Measurements from ENCODE around the gene MAN1B1.

The MAN1B1 gene

DNA sequence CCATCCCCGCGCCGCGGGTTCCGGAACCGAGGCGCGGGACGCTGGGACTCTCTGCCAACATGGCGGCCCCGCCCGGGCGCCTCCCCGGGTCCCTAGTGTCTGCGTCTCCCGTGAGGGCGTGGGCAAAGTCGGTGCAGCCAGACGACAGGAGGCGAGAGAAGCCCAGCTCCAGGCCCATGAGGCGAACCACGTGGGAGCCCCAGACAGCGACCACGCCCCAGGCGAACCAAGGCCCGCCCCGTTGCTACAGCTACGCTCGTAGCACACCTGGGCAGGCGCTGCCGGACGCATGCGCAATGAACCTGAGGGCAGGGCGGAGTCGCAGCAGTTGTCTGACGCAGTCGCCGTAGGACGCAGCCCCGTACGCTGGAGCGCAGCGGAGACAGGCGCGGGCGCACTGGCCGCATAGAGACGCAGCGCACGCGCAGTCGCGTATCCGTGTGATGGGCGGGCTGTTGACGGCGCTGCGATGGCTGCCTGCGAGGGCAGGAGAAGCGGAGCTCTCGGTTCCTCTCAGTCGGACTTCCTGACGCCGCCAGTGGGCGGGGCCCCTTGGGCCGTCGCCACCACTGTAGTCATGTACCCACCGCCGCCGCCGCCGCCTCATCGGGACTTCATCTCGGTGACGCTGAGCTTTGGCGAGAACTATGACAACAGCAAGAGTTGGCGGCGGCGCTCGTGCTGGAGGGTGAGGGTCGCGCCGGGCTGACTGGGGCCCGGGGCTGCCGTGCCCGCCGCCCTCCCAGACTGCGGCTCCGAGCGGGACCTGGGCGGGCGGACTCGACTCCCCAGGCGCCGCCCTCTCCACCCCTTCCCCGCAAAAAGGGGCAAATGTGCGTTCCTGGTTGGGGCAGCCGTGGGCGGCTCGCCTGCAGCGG lies at the start of gene MAN1B1:
Gene MAN1B1 (plus strand): TSS at position 455 of the 878 bp plus-strand sequence. CDS start 15 bp downstream, at position 470.
- peak; percentile 98 for DNase-seq

DNA sequence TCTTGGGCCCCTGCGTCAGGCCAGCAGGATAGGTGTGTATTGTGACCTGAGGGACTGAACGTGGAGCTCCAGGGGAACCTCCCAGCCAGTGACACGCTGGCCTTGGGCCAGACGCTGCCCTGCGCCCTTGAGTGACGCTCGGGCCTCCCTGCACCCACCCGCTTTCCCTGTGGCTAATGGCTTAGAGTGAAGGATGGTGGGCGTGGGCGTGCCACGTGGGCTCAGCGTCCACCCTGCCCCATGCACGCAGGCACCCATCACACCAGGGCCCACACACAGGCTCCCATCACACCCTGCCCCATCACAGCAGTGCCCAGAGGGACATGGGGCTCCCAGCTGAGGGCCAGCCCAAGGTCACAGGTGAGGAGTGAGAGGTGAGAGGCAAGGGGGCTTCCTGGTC lies 49.8 kb upstream of the MAN1B1 start:
- no peak for DNase-seq

DNA sequence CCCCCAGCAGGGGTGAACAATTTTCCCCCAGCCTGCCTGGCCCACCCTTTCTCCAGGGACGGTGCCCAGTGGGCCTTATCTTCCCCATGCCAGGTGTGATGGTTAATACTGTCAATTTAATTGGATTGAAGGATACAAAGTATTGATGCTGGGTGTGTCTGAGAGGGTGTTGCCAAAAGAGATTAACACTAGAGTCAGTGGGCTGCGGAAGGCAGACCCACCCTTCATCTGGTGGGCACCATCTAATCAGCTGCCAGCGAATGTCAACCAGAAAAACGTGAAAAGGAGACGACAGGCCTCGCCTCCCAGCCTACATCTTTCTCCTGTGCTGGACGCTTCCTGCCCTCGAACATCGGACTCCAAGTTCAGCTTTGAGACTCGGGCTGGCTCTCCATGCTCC lies 49.3 kb upstream of the MAN1B1 start:
- no peak for DNase-seq

DNA sequence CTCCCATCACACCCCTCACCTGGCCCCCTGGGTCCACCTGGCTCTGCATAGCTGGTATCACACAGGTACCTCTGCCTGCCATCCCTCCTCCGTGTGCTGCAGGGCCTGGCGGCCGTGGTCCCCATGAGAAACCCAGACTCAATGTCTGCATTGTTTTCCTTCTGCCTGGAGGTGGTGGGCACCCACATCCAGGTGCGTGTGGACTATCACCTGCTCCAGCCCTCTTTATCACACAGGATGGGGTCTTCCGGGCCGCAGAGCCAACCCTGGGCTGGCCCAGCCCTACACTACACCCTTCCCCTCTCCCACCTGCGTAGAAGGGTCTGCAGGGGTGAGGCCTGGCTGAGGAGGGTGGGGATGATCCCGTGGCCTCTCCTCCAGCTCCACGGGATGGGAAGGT lies 47.9 kb upstream of the MAN1B1 start:
- DNase-seq = no peak

DNA sequence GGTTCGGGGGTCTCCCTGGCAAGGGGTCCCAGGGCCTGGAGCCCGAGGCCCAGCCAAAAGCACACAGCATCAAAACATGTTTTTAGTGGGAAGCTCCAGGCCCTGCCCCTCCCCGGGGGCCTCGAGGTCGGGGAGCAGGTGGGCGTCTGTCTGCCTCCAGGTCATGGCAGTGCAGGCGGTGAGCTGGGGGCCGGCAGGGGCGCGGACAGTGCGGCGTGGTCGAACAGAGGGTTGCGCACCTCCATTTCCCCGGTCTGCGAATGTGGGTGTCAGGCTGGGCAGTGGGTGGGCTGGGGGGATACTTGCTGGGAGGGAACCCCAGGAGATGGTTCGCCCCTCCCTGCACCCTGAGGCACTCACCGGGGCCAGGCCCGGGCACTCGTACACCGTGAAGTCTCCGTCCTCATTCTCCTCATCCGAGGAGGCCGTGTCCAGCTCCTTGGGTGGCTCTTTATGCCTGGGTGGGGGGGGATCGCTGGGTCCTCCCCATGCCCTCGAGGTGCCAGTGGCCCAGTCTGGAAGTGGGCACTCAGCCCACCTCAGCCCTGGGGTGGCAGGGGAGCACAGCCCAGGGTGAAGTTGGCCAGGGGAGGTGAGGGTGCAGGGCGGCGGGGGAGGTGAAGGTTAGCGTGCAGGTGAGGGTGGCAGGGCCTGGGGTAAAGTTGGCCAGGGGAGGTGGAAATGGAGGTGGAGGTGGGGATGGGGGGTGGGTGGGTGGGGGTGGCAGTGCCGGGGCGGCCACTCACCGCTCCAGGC lies 47.0 kb upstream of the MAN1B1 start:
- DNase-seq = no peak

DNA sequence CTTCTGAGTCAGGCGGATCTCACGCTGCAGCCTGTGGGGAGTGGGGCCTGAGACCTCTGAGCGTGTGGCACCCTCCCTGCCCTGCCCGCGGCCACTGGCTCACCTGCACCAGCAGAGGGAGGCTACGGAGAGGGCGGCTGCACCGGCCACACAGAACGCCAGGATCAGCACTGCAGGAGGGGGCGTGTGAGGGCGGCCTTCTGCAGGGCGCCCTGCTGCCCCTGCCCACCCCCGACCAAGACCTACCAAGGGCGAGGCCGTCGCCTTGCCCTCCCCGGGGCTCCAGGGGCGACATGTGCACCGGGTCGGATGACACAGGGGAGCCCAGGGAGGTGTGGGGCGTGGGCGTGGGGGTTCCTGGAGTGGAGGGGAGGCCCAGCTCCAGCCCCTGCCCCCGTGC lies 46.2 kb upstream of the MAN1B1 start:
- DNase-seq = no peak

DNA sequence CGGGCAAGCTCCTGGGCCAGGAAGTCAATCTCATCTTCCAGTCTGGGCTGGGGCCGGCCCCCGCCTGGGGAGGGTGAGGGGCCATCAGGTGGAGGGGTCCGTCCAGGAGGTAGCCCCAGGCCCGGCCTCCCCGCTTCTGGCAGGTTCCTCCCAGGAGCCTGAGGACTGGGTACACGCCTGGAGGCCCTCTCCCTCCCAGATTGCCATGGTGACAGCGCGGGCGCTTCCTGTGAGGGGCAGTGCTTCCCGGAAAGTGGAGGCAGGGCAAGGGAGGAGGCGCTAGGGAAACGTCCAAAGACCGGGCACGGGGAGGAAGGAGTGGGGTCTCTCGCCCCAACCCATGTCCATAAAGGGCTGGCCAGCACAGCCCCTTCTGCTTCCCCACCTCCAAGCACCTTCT lies 45.7 kb upstream of the MAN1B1 start:
- no peak for DNase-seq

DNA sequence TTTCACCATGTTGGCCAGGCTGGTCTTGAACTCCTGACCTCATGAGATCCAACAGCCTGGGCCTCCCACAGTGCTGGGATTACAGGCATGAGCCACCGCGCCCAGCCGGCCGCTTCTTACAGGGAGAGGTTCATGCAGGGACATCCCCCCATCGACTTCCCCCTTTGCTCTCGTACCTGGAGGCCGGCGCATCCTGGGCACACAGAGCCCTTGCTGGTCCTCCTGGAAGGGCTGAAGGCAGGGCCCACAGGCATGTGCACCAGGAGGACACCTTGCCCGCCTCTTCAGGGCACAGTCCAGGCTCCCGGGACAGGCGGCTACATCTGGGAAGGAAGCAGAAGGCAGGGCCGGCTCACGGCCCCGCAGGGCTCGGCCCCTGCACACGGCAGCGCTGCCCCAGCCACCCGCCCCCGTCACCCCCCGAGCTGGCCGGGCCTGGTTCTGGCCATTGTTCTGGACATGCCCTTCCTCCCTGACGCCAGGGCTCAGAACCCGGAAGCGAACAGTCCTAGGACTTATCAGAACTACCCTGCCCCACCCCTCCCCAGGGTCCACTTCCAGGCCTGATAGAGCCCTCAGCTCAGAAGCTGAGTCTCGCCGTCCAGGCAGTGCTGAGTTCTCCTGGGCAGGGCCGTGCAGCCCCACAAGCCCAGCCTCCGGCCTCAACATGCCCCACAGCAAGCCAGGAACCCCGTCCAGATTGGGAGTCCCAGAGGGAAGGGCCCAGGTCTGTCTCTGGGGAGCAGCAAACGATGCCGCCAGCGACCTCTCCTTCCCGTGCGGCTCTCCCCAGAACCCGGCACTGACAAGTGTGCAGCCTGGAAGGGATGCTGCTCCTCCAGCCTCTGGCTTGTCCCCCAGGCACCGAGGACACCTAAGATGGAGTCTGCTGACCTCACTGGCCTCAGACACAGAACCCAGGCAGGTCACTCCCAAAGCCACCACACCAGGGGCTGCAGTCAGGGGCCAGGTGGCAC lies 43.7 kb upstream of the MAN1B1 start:
- DNase-seq = no peak

DNA sequence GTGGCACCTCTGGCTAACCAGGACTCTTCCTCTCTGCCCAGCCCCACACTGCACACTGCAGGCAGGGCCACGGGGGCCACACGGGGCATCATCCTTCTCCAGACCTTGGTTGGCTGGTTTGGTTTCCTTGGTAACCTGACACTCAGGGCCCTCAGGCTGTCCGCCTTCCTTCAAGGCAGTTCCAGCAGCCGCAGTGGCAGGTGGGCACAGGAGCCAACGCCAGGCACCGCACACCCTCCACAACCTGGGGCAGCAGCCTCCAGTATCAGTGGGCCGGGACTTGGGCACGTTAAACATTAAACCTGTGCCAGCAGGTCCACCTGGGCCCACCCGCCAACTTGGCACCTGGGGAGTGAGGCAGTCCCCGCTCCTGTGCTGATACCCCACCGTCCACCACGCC lies 42.7 kb upstream of the MAN1B1 start:
- no peak for DNase-seq

DNA sequence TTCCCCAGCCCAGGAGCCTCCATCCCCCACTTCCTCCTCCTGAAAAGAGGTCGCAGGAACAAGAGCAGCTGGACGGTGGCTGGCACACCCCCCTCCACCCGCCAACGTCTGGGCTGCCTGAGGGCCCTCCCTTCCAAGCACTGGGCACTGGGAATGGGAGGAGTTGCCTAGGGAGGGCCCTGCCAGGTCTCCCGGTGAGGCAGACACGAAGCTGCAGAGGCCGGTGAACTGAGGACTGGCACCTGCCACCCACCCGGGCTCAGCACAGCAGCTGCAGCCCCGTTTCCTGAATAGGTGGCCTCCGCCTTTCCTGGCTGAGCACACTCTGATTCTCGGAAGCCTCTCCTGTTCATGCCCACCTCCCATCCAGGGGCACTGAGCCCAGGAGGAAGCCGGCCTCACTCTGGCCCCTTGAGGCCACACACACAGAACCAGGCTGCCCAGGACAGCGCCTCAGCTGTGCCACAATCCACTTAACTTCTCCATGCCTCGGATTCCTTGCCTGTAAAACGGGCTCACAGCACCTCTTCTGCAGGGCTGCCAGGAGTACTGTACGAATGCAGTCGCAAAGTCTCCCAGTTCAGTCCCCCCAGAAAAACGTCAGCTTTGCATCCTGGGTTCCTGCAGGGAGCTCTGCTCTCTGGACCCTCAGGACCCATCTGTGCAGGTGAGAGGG lies 42.1 kb upstream of the MAN1B1 start:
- no peak for DNase-seq

DNA sequence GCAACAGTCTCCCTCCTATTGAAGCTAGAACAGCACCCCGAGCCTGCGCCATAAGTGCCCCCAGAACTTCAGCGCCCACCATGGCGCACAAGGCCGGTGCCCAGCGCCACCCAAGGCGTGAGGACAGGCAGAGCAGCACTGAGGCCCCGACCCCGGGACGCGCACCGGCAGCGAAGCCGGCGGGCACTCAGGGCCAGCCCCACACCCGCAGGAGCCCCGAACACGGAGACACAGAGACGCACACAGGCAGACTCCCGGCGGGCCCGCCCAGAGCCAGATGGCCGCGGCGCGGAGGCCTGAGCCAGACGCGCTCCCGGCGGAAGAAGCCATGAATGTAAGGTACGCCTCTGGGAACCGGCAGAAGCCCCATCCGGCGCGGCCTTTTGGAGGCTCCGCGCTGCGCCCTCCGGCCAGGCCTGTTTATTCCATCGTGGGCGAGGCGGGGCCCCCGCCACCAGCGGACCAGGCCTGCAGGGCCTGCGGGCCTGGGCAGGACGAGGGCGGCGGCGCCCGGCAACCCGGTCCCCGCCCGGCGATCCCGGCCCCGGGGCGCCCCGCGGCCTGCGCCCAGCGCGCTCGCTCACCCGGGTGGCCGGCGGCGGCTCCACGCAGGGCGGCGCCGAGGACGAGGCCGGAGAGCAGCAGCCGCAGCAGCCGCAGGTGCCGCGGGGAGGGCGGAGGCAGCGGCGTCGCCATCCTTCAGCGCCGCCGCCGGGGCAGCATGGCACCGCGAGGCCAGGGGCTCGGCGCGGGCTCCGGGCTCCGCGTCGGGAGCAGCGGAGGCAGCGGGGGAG lies 41.3 kb upstream of the MAN1B1 start:
- DNase-seq = peak; percentile 37

DNA sequence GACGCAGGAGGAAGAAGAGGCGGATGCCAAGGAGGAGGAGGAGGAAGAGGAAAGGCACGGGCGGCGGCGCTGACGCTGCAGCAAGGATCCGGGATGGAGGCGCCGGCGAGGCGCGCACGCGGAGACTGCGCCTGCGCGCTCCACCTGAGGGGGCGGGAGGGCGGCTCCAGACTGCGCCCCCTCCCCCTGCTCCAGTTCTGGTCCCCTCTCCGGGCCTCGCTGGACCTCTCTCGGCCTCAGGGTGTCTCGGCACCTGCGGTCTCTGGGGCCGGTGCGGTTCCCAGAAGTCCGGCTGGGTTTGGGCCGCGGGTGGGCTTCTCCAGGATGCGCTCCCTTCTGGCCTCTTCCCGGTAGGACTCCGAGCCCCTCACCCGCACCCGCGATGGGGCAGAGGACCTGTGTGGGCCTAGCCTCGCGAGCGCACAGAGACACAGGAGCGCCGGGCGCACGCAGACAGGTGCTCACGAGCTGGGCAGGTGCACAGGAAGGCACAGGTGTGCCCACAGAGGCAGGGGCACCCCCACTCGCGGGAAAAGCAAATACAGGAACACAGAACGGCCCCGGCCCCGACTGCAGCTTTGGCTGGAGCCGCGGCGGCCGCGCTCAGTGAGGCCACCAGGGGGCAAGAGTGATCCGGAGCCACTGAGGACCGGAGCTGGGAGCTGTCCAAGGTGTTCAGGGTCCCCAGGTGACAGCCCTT lies 40.5 kb upstream of the MAN1B1 start, which contains the start of gene NPDC1:
Gene NPDC1 (minus strand): TSS at position 90 of the 700 bp plus-strand sequence. CDS start 188 bp downstream, outside the sequence.
- peak; percentile 83 for DNase-seq

DNA sequence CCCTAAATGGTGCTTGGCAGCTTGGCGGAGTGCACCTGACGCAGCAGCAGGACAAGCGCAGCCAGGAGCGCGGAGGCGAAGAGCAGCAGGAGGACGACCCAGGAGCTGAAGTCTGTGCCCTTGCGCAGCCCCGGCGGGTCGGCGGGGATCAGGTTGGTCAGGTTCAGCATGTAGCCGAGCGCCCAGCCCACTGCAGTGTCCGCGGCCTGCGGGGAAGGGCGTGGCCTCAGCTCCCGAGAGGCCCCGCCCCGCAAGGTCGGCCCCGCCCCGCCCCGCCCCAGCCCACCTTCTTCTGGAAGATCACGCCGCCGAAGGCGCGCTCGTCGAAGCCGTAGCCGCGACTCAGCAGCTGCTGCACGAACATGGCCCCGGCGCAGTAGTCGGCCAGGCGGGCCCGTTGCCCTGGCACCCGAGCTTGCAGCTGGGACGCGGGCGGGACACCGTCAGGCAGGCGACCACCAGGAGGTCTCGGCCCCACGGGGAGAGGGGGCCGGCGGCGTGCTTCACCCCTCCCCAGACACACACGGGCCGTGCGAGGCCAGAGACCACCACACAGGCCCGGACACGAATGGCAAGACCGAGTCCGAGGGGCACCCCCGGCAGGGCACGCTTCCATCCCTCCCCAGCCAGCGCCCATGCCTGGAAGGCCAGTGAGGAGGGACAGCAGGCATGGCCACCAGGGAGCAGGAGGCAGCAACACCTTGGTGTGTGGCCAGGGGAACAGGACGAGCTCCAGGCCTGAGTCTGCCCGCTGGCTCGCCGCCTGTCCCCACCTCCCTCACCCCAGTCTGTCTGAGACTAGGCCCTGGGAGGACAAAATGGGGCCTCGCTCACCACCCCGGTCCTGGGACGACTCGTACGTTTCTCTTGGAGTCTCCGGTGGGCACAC lies 37.9 kb upstream of the MAN1B1 start:
- DNase-seq = no peak

DNA sequence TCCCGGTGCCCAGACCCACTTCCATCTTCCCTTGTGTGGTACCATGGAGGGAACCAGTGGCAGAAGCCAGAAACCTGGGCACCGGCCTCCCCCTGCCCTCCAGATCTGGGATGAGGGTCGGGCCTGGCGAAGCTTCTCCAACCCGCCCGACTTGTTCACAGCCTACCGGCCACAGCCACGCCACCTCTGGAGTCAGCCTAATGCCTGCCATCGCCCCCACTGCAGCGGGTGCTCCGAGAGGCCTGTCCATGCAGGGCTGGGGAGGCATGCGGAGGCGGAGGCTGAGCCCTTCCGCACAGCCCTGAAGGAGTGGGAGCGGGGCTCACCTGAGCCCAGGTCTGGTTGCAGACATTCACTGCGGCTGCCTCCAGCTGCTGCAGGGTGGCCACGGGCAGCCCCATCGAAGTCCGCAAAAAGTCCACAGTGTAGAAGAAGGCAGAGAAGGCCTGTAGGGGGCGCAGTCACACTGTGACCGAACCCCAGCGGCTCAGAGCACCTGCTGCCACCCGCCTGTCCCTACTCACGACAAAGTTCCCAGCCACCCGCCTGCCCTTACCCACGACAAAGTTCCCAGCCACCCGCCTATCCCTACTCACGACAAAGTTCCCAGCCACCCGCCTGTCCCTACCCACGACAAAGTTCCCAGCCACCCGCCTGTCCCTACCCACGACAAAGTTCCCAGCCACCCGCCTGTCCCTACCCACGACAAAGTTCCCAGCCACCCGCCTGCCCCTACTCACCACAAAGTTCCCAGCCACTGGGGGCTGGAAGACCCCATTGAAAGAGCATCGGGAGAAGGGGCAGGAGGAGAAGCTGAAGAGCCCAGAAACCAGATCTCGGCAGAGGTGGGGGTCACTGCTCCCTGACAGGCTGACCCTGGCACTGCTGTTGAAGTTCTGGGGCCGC lies 37.0 kb upstream of the MAN1B1 start:
- peak; percentile 57 for DNase-seq

DNA sequence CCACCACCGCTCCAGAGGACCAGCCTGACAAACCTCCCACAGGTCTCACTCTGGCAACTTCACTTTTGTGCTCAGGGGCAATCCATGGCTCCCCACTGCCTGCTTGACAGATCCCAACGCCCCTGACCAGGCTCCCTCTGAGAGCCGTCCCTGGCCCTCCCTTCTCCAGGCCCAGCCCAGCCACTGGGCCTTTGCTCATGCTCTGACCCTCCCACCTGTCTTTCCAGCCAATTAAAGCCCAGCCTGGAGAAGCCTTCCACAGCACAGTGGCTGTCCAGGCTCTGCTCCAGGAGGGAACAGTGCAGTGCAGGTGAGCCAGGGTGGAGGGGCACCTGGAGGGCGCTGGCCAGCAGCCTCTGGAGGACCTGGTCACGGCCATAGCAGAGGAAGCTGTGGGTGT lies 36.2 kb upstream of the MAN1B1 start:
- no peak for DNase-seq

DNA sequence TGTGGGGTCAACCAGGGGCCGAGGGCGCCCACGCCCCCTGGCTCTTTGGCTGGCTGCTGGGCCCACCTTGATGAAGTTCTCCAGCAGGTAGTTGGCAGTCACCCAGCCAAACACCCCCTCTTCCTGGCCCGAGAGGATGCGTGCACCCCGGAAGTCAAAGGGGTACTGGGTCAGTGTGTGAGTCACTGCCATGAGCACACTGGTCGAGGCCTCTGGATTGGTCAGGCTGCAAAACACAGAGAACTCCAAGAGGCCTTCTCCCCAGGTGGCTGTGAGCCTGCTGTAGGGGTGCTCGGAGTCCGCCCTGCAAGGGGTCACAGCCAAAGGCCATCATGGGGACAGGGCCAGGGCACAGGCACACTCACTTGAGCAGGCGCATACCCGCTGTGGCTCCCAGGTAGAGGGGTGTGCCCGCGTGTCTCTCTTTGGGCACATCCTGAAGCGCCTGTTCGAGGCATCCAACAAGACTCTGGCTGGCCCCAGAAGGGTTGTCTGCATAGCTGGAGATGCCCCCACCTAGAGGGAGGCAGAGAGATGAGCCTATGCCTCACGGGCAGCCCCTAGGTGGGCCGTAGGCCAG lies 35.5 kb upstream of the MAN1B1 start:
- DNase-seq = no peak

DNA sequence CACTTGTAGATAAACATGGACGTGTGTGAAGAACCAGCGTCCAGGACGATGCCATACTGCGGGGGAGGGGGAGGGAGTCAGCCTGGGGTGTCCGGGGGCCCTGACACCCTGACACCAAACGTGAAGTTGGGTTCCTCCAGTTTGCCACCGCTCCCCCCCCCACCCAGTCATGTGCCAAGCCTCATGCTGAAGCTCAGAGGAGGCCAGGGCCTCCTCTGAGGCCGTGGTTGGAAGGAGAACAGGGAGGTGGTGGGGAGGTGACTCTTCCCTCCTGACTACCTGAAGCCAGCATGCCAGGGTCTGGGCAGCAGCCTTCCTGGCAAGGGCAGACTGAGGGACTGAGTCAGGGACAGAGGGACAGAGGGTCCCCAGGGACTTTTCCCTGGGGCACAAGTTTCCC lies 34.5 kb upstream of the MAN1B1 start:
- DNase-seq = no peak
